ENCODE measurements around the gene EYS. TPM values are rescaled to one million over a fixed set of nuclear protein-coding genes. Genes with fewer than 3 reads are reported as not detected.

Gene EYS
- total and polyA plus RNA-seq, 2 of the 8 experiments (the other 6 are each of a cell fraction or from before 2014, with no cell fraction given) = 0.05 to 0.13 TPM

DNA sequence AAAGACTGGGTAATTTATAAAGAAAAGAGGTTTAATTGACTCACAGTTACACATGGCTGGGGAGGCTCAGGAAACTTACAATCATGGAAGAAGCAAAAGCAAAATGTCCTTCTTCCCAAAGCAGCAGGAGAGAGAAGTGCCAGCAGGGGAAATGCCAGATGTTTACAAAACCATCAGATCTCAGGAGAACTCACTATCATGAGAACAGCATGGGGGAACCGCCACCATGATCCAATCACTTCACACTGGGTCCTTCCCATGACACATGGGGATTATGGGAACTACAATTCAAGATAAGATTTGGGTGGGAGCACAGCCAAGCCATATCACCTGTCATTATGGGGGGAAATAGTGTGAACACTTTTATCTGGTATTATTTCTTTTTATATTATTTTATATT lies 557.2 kb downstream of the EYS start:
- Histone ChIP-seq H2BK15ac (ENCODE audit: low read length) (no peak overlapping the region), H3K9ac (replicated peaks in 1 of 4; ENCODE audit: extremely low read depth in 1 of 4, low read depth in 3 of 4, low read length in 3 of 4) (no peak overlapping the region), H3K23ac (ENCODE audit: insufficient read length) (no peak overlapping the region), H2BK12ac (ENCODE audit: low read depth, low read length) (no peak overlapping the region), H3K36me3 (ENCODE audit: control insufficient read depth in 2 of 4, insufficient read depth in 4 of 4, low read length in 3 of 4) (no peaks in the 10 kb centered on the region; a peak in 1 of 8 replicates), H3K56ac (replicated peaks; ENCODE audit: insufficient read length, low read depth, low read length) (no peak overlapping the region), H3K14ac (ENCODE audit: insufficient read length) (no peak overlapping the region), H2BK20ac (ENCODE audit: low read length) (no peak overlapping the region), H2BK5ac (ENCODE audit: low read depth, low read length) (no peak overlapping the region), H3K27ac (ENCODE audit: low read depth, low read length) (no peak overlapping the region), H3K27me3 (replicated peaks in 1 of 4; ENCODE audit: control insufficient read depth in 3 of 4, extremely low read depth in 1 of 4, insufficient read depth in 3 of 4, low read length in 3 of 4) (no peaks in the 10 kb centered on the region), H4K91ac (replicated peaks; ENCODE audit: insufficient read length, low read length) (no peak overlapping the region), H3K4me3 (ENCODE audit: extremely low read depth in 1 of 4, insufficient read depth in 2 of 4, low read depth in 3 of 4, low read length in 4 of 4) (no peak overlapping the region), H3K79me1 (ENCODE audit: low read depth, low read length) (no peaks in the 10 kb centered on the region), H3K9me3 (ENCODE audit: insufficient read depth in 2 of 2, low read depth in 1 of 2, low read length in 1 of 2) (peaks cover 9 to 12% of the 10 kb centered on the region in 2 experiments), H3K4ac (replicated peaks; ENCODE audit: insufficient read length, low read depth, low read length) (no peak overlapping the region), H4K8ac (ENCODE audit: extremely low read depth, insufficient read depth, low read length) (no peak overlapping the region), H4K5ac (ENCODE audit: insufficient read length, low read depth, low read length) (no peak overlapping the region), H2AFZ (ENCODE audit: low read length) (no peak overlapping the region), H2BK120ac (replicated peaks; ENCODE audit: low read depth, low read length) (no peak overlapping the region), H3K4me2 (ENCODE audit: insufficient read depth in 1 of 2, low read depth in 2 of 2, low read length in 2 of 2) (no peak overlapping the region), H3K4me1 (replicated peaks in 1 of 4; ENCODE audit: control insufficient read depth in 3 of 4, insufficient read depth in 4 of 4, low read length in 3 of 4) (no peaks in the 10 kb centered on the region), H2AK5ac (ENCODE audit: low read depth, low read length) (no peak overlapping the region), H4K20me1 (replicated peaks in 1 of 2; ENCODE audit: control insufficient read depth in 1 of 2, insufficient read depth in 2 of 2, low read length in 2 of 2) (no peaks in the 10 kb centered on the region), H3K18ac (ENCODE audit: extremely low read depth, low read length) (no peak overlapping the region), H3K23me2 (ENCODE audit: low read depth, low read length) (no peaks in the 10 kb centered on the region), H3K79me2 (ENCODE audit: control insufficient read depth in 1 of 2, insufficient read depth in 2 of 2, low read length in 2 of 2) (no peaks in the 10 kb centered on the region)
- WGBS, 2 experiments (ENCODE audit: extremely low coverage in 1 of 2, insufficient coverage in 1 of 2, insufficient read length in 1 of 2, insufficient replicate concordance in 2 of 2, low coverage in 1 of 2, low lambda C conversion rate in 2 of 2, missing lambda C conversion rate in 1 of 2) = 42% methylated on average over 1 of the region's 1 CpG; no CpG with 5 or more reads in 1 of the 2 experiments
- TF ChIP-seq CEBPB (IDR thresholded peaks at IDR 0.05; ENCODE audit: low read depth, low read length) (no peak), POU5F1 (IDR thresholded peaks at IDR 0.05; ENCODE audit: low read depth, low read length) (no peak), HDAC2 (IDR thresholded peaks at IDR 0.05; ENCODE audit: borderline replicate concordance in 1 of 2, low read depth in 2 of 2, low read length in 2 of 2) (no peak), CTBP2 (IDR thresholded peaks at IDR 0.05; ENCODE audit: borderline replicate concordance, insufficient read depth, insufficient read length, low read length) (no peak), SAP30 (IDR thresholded peaks at IDR 0.05; ENCODE audit: insufficient read depth, insufficient replicate concordance, low read length) (no peak), JUND (IDR thresholded peaks at IDR 0.05; ENCODE audit: low read length) (no peak), RAD21 (IDR thresholded peaks at IDR 0.05 in 1 of 2, conservative IDR thresholded peaks at IDR 0.05 in 1 of 2; ENCODE audit: low read depth in 2 of 2, low read length in 2 of 2) (no peak), SRF (IDR thresholded peaks at IDR 0.05; ENCODE audit: low read depth, low read length) (no peak), SP1 (IDR thresholded peaks at IDR 0.05; ENCODE audit: low read depth, low read length) (no peak), JUN (IDR thresholded peaks at IDR 0.05; ENCODE audit: low read depth, low read length) (no peak), TEAD4 (IDR thresholded peaks at IDR 0.05; ENCODE audit: low read depth, low read length) (no peak)
- TF ChIP-seq, protein P1, sequence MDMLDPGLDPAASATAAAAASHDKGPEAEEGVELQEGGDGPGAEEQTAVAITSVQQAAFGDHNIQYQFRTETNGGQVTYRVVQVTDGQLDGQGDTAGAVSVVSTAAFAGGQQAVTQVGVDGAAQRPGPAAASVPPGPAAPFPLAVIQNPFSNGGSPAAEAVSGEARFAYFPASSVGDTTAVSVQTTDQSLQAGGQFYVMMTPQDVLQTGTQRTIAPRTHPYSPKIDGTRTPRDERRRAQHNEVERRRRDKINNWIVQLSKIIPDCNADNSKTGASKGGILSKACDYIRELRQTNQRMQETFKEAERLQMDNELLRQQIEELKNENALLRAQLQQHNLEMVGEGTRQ (IDR thresholded peaks at IDR 0.05; ENCODE audit: low read length) = no peak
- TF ChIP-seq, protein P2, sequence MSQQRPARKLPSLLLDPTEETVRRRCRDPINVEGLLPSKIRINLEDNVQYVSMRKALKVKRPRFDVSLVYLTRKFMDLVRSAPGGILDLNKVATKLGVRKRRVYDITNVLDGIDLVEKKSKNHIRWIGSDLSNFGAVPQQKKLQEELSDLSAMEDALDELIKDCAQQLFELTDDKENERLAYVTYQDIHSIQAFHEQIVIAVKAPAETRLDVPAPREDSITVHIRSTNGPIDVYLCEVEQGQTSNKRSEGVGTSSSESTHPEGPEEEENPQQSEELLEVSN (IDR thresholded peaks at IDR 0.05) = no peak
- ChIA-PET CTCF (ENCODE audit: partially characterized antibody) (no interaction called here), POLR2A (ENCODE audit: partially characterized antibody) (no interaction called here)
- DNase-seq (ENCODE audit: low read depth in 1 of 2, low spot score in 2 of 2) (no peak), FAIRE-seq (no peak)

Data from H1 (cell line).